Mesodermal cell (in vitro differentiated cells): ENCODE results near the gene DEF6. TPM values are rescaled to one million over a fixed set of nuclear protein-coding genes. Genes with fewer than 3 reads are reported as not detected.
A peak's percentile ranks its signal among the peaks of the same experiment; 100 is the strongest.

Experiments used
- H3K27ac ChIP-seq: 2 replicates; pipeline ENCODE4 v1.7.0; 2013; ENCODE audit warnings: mild to moderate bottlenecking, low read depth, low read length, moderate library complexity; ENCODE audit not compliant: severe bottlenecking
- H3K36me3 ChIP-seq: 2 replicates; pipeline ENCODE4 v1.7.1; 2013; ENCODE audit warnings: mild to moderate bottlenecking, low read length, moderate library complexity; ENCODE audit not compliant: control insufficient read depth, insufficient read depth
- H3K4me1 ChIP-seq: one replicate; pipeline ENCODE4 v1.7.1; 2013; ENCODE audit warnings: mild to moderate bottlenecking, low read length; ENCODE audit not compliant: insufficient read depth, control insufficient read depth, poor library complexity, severe bottlenecking
- H3K4me3 ChIP-seq: 2 replicates; pipeline ENCODE4 v1.7.0; 2013; ENCODE audit warnings: low read length, control low read depth, mild to moderate bottlenecking; ENCODE audit not compliant: insufficient read depth, poor library complexity, severe bottlenecking; ENCODE audit errors: extremely low read depth
- H3K9me3 ChIP-seq: 2 replicates; pipeline ENCODE4 v1.7.1; 2013; ENCODE audit warnings: mild to moderate bottlenecking, low read length, moderate library complexity; ENCODE audit not compliant: control insufficient read depth
- WGBS, 2 experiments: methylation state at CpG; one replicate each; pipeline ENCODE4 v1.1.5; 2013; ENCODE audit warnings: missing lambda C conversion rate in 2 of 2; ENCODE audit not compliant: insufficient coverage in 2 of 2; 5-methylcytosine and 5-hydroxymethylcytosine counted together
- polyA plus RNA-seq, 2 experiments: library from polyadenylated mRNA; stranded (reverse); fragments of 50-300 nt; gene quantifications; one replicate each; pipeline ENCODE4 v1.2.3, GENCODE V29; 2013

The DEF6 gene
- polyA plus RNA-seq (2013, experiment 1 of 2): 5.0 TPM
- 4.8 TPM for polyA plus RNA-seq (2013, experiment 2 of 2)

GRCh38 chr6:35297601-35298481 lies at the start of gene DEF6:
DEF6 (plus strand) TSS chr6:35297818; CDS start chr6:35297857, 39 bp downstream.
- Histone ChIP-seq H3K4me3 (no peak within 1 kb of the TSS), H3K9me3 (no peaks in the 10 kb centered on the region), H3K36me3 (peaks cover 7% of the 10 kb centered on the region)

GRCh38 chr6:35248300-35248699 lies 49.3 kb upstream of the DEF6 start:
- Histone ChIP-seq H3K36me3 (peaks cover 69% of the 10 kb centered on the region), H3K4me3 (no peak overlapping the region), H3K27ac (no peak overlapping the region), H3K9me3 (no peaks in the 10 kb centered on the region), H3K4me1 (peaks cover 11% of the 10 kb centered on the region)
- 64 to 67% methylated on average over 3 of the region's 3 CpGs for WGBS, 2 experiments

More at GRCh38 chr6:35297601-35298481, at the start of gene DEF6:
- no peak within 1 kb of the TSS for H3K27ac ChIP-seq
- no peaks in the 10 kb centered on the region for H3K4me1 ChIP-seq
- 30 to 35% methylated on average over 30 to 32 of the region's 35 CpGs for WGBS, 2 experiments

GRCh38 chr6:35248965-35249364 lies 48.7 kb upstream of the DEF6 start:
- H3K27ac ChIP-seq: no peak overlapping the region
- peaks cover 63% of the 10 kb centered on the region for H3K36me3 ChIP-seq
- H3K4me3 ChIP-seq: no peak overlapping the region
- peaks cover 11% of the 10 kb centered on the region for H3K4me1 ChIP-seq
- no peaks in the 10 kb centered on the region for H3K9me3 ChIP-seq
- WGBS, 2 experiments: 92 to 94% methylated on average over 2 of the region's 3 CpGs

- Histone ChIP-seq H3K4me3 (no peak overlapping the region), H3K9me3 (no peaks in the 10 kb centered on the region), H3K36me3 (peaks cover 33% of the 10 kb centered on the region), H3K4me1 (peaks cover 11% of the 10 kb centered on the region), H3K27ac (no peak overlapping the region)
- 100% methylated on average over 2 of the region's 3 CpGs for WGBS, 2 experiments
These were observed 45.7 kb upstream of the DEF6 start for GRCh38 chr6:35251949-35252348.

- WGBS, 2 experiments: 88 to 100% methylated on average over 1 of the region's 1 CpG
- H3K36me3 ChIP-seq: peaks cover 33% of the 10 kb centered on the region
- H3K27ac ChIP-seq: no peak overlapping the region
- H3K4me1 ChIP-seq: peaks cover 5% of the 10 kb centered on the region
- no peaks in the 10 kb centered on the region for H3K9me3 ChIP-seq
- no peak overlapping the region for H3K4me3 ChIP-seq
These were observed 44.4 kb upstream of the DEF6 start for GRCh38 chr6:35253249-35253648.

GRCh38 chr6:35258336-35258735 lies 39.3 kb upstream of the DEF6 start:
- WGBS, 2 experiments: 40% methylated on average over 1 of the region's 7 CpGs; no CpG with 5 or more reads in 1 of the 2 experiments
- Histone ChIP-seq H3K36me3 (no peaks in the 10 kb centered on the region), H3K4me3 (peak overlapping the region; percentile 80), H3K27ac (peak overlapping the region; percentile 94), H3K9me3 (no peaks in the 10 kb centered on the region), H3K4me1 (peaks cover 5% of the 10 kb centered on the region)

GRCh38 chr6:35258858-35259193 lies 38.8 kb upstream of the DEF6 start:
- Histone ChIP-seq H3K4me1 (peaks cover 5% of the 10 kb centered on the region), H3K9me3 (no peaks in the 10 kb centered on the region), H3K36me3 (no peaks in the 10 kb centered on the region), H3K27ac (peak overlapping the region; percentile 94), H3K4me3 (peak overlapping the region; percentile 80)
- 0% methylated on average over 14 to 20 of the region's 20 CpGs for WGBS, 2 experiments

- Histone ChIP-seq H3K4me3 (peak within 1 kb of the TSS; percentile 80), H3K27ac (peak within 1 kb of the TSS; percentile 94), H3K9me3 (no peaks in the 10 kb centered on the region), H3K4me1 (peaks cover 5% of the 10 kb centered on the region), H3K36me3 (no peaks in the 10 kb centered on the region)
- 0% methylated on average over 67 of the region's 82 CpGs for WGBS, 2 experiments
These were observed 38.2 kb upstream of the DEF6 start, which contains the start of gene ZNF76 for GRCh38 chr6:35259194-35259947. ZNF76 (plus strand) TSS chr6:35259735; CDS start chr6:35281152, 21,417 bp downstream.

- Histone ChIP-seq H3K4me3 (peak overlapping the region; percentile 80), H3K27ac (peak overlapping the region; percentile 94), H3K4me1 (peaks cover 5% of the 10 kb centered on the region), H3K36me3 (no peaks in the 10 kb centered on the region), H3K9me3 (no peaks in the 10 kb centered on the region)
- 4% methylated on average over 17 to 19 of the region's 23 CpGs for WGBS, 2 experiments
These were observed 37.5 kb upstream of the DEF6 start for GRCh38 chr6:35259948-35260590.
